Middle frontal gyrus (tissue), 1 donor: Measurements from ENCODE around the gene POMT2.
"Not testable (repeated sequence)": the region's sequence is repeated elsewhere in the genome, so short reads cannot be mapped to it uniquely, and the experiment has no call there.

Source experiments
- DNase-seq: peaks from one replicate; pipeline ENCODE4 v3.0.0-alpha.2; 2015; ENCODE audit warnings: low spot score; ENCODE audit errors: extremely low spot score

The POMT2 gene

GRCh38 chr14:77324816-77325745, 4.4 kb upstream of the POMT2 start:
- no peak for DNase-seq

- DNase-seq = no peak
These were observed 3.6 kb upstream of the POMT2 start for GRCh38 chr14:77324289-77324688.

- DNase-seq = no peak
These were observed 2.9 kb upstream of the POMT2 start for GRCh38 chr14:77323571-77323970.

- DNase-seq = no peak
These were observed 2.3 kb upstream of the POMT2 start for GRCh38 chr14:77322951-77323350.

- DNase-seq = no peak
These were observed 1.7 kb upstream of the POMT2 start for GRCh38 chr14:77322250-77322902.

- DNase-seq = no peak
These were observed 1.3 kb downstream of the POMT2 start for GRCh38 chr14:77319422-77319821.

GRCh38 chr14:77318756-77319155, 1.9 kb downstream of the POMT2 start:
- not testable (repeated sequence) for DNase-seq

GRCh38 chr14:77318006-77318553, 2.6 kb downstream of the POMT2 start:
- DNase-seq = no peak

- no peak for DNase-seq
These were observed 3.8 kb downstream of the POMT2 start for GRCh38 chr14:77316872-77317301.

- no peak for DNase-seq
These were observed 4.5 kb downstream of the POMT2 start for GRCh38 chr14:77316195-77316505.

- DNase-seq = no peak
These were observed 5.9 kb downstream of the POMT2 start for GRCh38 chr14:77314539-77315457.

GRCh38 chr14:77314043-77314442, 6.6 kb downstream of the POMT2 start:
- no peak for DNase-seq

GRCh38 chr14:77313371-77313770, 7.3 kb downstream of the POMT2 start:
- DNase-seq = no peak

- DNase-seq = no peak
These were observed 9.5 kb downstream of the POMT2 start for GRCh38 chr14:77311217-77311616.

- no peak for DNase-seq
These were observed 10.7 kb downstream of the POMT2 start for GRCh38 chr14:77310026-77310425.

GRCh38 chr14:77309131-77309530, 11.6 kb downstream of the POMT2 start:
- DNase-seq = no peak

- DNase-seq = no peak
These were observed 13.7 kb downstream of the POMT2 start for GRCh38 chr14:77306851-77307496.

- peak; percentile 61 for DNase-seq
These were observed 14.3 kb downstream of the POMT2 start for GRCh38 chr14:77306416-77306815.

GRCh38 chr14:77305696-77306095, 15.0 kb downstream of the POMT2 start:
- peak; percentile 66 for DNase-seq

- DNase-seq = no peak
These were observed 17.1 kb downstream of the POMT2 start for GRCh38 chr14:77303417-77304156.
